ENCODE results near the gene ST8SIA4.

ST8SIA4 gene

DNA sequence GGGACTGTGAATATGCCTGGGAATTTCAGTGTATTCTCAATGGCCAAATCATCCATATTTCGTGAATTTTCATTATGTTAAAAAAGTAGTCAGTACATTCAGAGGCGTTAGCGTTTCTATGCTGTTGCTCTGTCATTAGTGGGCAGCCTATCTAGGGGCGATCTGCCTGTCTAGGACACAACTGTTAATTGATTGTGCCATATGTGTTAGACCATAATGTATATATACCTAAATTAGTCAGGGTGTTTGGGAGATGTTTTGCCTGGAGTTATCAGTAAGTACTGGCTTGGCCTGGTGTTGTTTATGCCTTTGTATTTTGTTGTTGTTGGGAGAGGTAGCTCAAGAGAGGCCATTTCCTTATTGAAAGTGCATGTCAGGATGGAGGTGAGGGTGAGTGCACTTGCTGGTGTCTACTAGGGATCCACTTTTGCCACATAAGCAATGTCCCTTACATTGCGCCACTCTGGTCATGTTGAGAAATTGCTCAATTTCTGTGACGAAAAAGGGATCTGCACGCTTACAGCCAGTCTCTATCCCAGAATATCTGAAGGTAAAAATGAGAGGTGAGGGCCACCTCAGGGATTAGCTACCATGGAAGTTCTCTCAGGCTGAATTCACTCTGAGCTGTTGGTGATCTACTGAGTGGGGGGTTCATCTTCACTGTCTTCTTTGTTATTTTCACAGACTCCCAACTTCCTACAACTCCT lies 123.3 kb downstream of the ST8SIA4 start:
- DNase-seq: no peak

DNA sequence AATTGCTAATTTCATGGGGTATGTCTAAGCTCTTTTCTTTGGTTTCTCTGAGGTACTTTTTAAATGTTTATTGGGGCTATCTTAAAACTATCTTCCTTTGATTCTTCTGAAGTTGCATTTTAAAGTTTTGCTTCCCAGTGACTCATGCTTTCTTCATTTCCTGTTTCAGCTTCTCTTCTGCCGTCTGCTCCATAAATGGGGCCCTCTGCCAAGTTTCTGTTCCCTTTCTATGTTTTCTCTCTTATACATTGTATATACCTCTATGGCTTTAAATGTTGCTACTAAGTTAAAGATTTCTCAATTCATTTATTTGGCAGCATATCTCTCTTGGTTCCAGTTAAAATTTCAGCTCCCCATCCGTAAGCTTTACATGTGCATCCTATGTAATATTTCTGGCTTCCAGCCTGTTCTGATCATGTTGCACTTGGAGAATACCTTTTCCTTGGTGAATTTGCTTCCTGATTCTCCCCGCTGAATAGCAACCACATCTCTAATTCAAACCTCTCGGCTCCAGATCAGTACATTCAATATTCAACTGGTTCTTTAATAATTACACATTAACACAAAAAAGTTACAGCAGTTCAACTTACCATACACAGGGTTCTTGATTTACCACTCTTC lies 125.3 kb downstream of the ST8SIA4 start:
- DNase-seq: no peak

DNA sequence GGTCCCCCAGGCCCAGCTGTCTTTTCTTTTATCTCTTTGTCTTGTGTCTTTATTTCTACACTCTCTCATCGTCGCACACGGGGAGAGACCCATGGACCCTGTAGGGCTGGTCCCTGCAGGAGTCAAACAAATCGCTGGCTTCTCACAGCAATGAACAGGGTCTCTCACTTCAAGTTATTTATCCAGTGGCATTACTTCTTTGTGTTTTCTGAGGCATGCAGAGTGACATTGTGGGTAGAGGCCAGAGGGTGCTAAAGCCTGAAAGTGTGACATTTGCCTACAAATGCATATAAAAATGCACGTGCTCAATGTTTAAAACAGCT lies 127.6 kb downstream of the ST8SIA4 start:
- no peak for DNase-seq

DNA sequence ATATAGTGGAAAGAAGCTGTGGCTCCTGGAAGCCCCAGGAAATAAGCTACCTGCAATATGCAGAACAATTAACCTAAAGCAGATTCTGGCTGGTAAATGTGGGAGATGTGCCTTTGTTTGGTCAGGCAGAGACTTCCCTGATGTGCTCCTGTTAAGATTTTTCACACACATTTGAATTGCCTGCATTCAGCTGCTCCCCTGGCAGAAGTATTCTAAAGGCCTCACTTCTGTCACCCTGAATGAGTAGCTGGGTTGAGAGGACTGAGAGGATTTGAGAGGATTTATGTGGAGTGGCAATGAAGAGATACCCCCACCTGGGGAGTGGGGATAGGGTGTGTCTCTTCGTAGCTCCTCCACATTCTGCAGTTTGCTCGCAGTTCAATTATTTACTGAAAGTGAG lies 130.5 kb downstream of the ST8SIA4 start:
- DNase-seq: no peak

DNA sequence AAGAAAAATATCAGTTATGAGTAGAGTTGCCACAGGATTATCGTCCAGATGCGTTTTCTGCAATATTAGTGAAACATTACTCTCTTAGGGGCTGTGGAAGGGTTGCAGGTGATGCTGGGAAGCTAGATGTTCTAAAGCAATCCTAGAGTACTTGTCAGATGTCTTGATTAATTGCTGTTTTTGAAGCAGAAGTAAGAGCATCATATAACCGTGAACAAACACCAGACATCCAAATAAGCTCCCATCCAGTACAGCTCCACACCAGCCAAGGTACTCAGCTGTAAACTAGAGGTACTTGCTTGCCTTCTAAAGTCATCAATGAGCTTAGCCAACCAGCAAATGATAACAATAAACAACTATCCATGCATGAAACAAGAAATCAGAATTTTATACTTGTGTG lies 131.1 kb downstream of the ST8SIA4 start:
- no peak for DNase-seq

DNA sequence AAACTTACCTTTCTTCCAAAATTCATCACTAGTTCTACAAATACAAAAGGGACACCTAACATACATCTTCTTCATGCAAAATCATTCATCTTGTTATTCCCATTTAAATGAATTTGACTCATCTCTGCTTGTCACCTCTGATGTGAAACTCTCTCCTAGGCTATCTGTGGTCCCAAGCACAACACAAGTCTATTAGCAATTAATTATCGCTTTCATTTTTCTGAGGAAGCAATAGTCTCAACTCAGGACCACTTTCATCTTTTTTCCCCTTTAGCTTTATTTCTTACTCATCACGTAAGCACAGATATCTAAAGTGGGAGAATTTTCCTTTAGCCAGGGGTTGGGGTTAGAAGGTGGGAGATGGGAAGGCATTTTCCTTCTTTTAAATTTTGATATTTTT lies 131.9 kb downstream of the ST8SIA4 start:
- no peak for DNase-seq

DNA sequence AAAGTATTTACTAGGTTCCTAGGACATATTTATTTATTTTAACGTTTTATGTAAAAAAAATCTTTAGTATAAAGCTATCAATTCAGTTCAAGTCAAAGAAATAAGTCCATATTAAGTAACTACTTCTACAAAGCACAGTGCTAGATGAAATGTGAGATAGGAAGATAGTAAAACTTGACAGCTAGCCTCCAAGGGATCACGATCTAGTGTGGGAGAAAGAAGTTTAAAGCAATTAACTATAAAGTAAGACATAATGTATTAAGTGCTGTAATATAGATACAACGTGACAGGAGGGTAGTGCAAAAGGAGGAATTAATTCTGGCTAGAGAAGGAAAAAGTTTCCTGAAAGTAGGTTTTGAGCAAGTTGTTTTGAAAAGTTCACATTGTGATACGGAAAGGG lies 134.9 kb downstream of the ST8SIA4 start:
- no peak for DNase-seq

DNA sequence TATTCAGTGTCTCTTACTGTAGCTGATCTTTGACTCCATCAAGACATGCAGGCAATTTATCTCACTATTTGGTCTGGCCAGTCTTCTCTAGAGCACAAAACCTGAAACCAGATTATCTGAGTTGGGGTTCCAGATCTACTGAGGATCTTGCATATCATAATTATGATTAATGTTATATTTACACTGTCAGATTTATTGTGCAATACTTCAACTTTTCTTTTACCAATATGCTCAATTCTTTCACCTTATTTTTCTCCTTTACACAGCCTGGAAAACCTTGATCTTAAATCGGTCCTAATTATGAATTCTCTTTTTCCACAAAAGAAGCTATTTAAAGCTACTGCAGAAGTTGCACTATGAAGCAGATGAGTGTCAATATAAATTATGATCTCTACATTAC lies 140.1 kb downstream of the ST8SIA4 start:
- no peak for DNase-seq

DNA sequence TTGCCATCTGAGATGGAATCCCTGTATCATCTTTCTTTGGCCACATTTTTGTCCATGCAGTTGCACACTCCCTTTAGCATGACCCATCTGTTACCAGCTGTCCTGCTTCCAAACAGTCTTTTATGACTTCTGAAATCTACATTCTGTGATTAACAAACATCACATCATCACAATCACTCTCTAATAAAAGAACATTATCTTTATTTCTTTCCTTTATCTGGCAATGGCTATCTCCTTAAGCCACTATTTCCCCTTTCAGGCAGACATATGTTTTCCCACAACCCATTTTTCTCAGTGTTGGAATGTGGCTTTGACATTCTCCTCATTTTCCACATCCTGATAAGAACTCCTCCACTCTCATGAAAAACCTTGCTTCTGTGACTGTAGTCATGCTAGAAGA lies 141.0 kb downstream of the ST8SIA4 start:
- no peak for DNase-seq

DNA sequence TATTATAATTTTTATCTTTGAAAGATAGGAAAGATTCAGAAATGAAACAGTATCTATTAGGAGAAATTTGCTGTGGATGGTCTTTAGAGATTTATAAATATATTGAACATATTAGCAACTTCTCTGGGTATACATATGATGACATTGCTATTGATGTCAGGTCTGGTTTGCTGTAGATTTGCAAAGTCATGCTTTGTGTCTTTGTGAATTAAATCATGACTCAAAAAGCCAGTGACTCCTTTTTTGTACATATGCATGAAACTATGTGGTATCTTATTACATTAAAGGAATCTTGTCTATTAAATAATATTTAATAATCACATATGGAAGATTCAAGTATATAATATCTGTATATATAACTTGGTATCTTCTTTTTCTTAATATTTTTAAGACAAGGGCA lies 141.9 kb downstream of the ST8SIA4 start:
- DNase-seq: no peak

DNA sequence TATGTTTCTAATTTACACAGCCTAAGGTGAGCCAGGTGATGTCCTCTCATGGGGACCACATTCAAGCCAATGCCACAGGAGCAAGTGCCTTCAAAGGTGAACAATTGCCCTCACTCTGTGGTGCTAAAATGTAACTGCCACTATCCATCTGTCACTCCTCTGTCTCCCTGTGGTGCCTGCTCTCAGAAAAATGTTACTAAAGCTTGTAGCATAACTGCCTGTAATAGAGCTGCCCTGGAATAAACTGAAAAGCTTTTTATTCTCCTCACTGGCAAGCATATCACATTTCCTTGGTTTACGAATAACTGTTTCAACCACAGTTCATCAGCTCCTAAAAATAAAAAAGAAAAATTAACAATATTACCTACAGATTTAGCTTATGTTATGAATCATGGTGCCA lies 142.4 kb downstream of the ST8SIA4 start:
- no peak for DNase-seq

DNA sequence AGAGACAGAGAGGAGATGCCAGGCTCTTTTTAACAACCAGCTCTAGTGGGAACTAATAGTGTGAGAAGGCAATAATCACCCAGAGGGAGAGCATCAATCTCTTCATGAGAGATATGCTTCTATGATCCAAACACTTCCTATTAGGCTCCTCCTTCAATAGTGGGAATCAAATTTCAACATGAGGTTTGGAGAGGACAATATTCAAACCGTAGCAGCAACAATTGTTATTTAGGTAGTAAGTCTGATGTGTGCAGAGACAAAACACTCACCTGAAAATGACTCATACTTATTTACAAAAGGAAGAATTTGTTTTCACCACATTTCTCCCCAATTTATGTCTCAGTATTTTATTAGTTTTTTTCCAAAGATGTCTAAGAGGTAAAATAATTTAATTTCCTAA lies 144.3 kb downstream of the ST8SIA4 start:
- DNase-seq: no peak

DNA sequence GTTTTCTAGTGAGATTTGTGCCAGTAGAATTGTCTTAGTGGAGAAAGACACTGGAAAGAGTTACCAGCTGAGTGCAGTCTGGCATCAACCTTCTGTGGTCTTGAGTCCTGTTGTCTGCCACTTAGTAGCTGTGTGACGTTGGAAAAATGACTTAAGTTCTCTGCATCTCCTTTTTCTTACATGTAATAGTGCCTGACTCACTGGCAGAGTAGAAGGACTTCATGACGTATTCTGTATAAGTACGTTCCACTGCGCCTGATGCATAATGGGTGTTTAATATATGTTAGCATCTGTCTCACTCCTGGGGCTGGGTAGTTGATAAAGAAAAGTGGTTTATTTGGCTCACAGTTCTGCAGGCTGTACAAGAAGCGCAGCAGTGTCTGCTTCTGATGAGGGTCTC lies 144.8 kb downstream of the ST8SIA4 start:
- no peak for DNase-seq

DNA sequence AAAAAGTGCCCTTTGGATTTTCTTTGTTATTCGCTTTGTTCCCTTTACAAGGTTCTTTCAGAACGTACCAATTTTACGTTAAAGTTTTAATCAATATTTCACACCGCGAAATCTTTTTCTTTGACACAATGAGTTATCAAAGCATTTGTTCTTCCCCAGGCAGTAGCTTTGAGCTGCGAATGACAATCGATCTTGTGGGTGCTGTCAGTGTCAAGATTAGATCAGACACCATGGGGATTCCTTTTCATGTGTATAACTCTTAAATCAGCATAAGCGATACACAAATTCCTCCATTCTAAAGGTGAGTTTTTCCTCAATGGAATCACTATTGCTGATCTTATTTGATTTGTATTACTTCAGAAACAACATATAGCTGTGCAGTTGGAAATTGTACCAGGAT lies 145.5 kb downstream of the ST8SIA4 start:
- no peak for DNase-seq
